ENCODE data around the gene AP3D1. TPM values are rescaled to one million over a fixed set of nuclear protein-coding genes. Genes with fewer than 3 reads are reported as not detected.
A peak's percentile ranks its signal among the peaks of the same experiment; 100 is the strongest.

Gene AP3D1
- total RNA-seq, 4 donors from 2014 or later = 101 to 189 (median 152) TPM

DNA sequence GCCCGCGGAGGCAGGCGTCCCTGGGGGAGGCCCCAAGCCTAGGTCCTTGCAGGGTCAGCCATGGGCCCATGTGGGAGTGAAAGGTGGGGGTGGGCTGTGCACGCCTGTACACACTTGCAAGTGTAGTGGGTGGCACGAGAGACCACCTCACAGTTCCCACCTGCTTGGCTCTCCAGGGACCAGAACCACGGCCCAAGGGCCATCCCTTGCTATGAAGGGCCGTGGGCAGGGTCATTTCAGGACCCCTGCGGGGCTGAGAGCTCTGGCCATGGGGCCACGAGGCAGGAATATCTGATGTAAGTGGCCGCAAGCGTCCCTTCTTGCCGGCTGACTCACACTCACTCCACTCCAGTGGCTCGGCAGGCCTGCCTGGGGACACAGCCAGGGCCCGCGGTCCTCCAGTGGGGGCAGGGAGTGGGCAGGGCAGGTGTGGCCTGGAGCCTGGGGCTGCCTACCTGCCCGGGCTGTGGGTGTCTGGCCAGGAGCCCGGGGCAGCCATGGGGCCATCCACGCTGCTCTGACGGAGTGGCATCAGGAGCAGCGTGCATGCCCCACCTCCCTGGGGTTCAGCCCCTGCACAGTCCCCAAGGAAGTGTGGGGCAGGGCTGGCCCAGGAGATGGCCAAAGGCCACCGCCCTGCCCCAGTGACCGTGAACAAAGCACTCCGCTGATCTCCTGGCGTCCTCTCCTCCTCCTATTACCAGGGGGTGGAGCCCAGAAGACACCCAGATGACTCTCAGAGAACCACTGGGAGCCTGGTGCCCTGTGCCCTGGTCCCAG is 91.8 kb downstream of the AP3D1 start:
- in situ Hi-C loops (cut with MboI; ENCODE audit: low pct_ligation_motif_present in 1 of 4, low pct_unique_long_range_greater_than_20kb in 1 of 4, low sequenced_read_pairs in 3 of 4) = no loop called here
- Histone ChIP-seq H3K36me3 (no peaks in the 10 kb centered on the region), H3K27ac (peak overlapping the region; percentile 96 to 100 (median 98)), H3K27me3 (no peaks in the 10 kb centered on the region), H3K4me1 (peaks cover 43 to 84% (median 56%) of the 10 kb centered on the region in 4 donors), H3K9me3 (no peaks in the 10 kb centered on the region), H3K4me3 (peak overlapping the region in 2 of 4 donors; percentile 77 to 78)
- 35% methylated on average over 19 of the region's 24 CpGs; no CpG with 5 or more reads in 1 of the 2 donors for WGBS, 2 donors (ENCODE audit: low coverage in 1 of 2)
- peak; percentile 65 to 79 (median 70) for TF ChIP-seq POLR2AphosphoS5 (IDR thresholded peaks at IDR 0.05)
- TF ChIP-seq, protein P1, sequence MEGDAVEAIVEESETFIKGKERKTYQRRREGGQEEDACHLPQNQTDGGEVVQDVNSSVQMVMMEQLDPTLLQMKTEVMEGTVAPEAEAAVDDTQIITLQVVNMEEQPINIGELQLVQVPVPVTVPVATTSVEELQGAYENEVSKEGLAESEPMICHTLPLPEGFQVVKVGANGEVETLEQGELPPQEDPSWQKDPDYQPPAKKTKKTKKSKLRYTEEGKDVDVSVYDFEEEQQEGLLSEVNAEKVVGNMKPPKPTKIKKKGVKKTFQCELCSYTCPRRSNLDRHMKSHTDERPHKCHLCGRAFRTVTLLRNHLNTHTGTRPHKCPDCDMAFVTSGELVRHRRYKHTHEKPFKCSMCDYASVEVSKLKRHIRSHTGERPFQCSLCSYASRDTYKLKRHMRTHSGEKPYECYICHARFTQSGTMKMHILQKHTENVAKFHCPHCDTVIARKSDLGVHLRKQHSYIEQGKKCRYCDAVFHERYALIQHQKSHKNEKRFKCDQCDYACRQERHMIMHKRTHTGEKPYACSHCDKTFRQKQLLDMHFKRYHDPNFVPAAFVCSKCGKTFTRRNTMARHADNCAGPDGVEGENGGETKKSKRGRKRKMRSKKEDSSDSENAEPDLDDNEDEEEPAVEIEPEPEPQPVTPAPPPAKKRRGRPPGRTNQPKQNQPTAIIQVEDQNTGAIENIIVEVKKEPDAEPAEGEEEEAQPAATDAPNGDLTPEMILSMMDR (IDR thresholded peaks at IDR 0.05) = no peak
- TF ChIP-seq POLR2A (IDR thresholded peaks at IDR 0.05) = peak; percentile 74
- no peak for TF ChIP-seq EP300 (IDR thresholded peaks at IDR 0.05; ENCODE audit: low read depth)
- intact Hi-C loops (cut with DNase I; ENCODE audit: low total_unique reads) = no loop called here
- peak; percentile 91 for DNase-seq

DNA sequence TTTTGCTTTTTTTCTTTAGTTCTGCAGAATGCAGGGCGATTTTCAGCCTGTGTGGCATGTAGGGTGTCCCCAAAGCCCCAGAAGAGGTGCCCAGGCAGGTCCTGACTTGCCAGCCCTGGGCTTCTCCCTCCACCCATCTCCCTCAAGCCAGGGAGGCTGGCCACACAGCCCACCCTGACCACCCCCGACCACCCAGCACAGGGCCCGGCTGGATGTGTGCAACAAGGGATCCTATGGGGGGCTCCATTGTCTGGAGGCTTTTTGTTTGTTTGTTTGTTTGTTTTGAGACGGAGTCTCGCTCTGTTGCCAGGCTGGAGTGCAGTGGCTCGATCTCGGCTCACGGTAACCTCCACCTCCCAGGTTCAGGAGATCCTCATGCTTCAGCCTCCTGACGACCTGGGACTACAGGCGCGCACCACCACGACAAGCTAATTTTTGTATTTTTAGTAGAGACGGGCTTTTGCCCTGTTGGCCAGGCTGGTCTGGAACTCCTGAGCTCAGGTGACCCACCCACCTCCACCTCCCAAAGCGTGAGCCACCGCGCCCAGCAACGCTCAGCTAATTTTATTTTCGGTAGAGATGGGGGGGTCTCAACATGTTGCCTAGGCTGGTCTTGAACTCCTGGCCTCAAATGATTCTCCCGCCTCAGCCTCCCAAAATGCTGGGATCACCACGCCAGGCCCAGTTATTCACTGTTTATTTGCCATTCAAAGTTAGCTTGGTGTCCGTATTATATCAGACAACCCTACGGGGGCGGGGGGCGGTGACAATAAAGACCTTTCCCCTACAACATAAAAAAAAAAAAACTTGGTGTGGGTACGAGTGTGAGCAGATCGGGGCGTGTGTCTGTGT is 92.6 kb downstream of the AP3D1 start:
- Histone ChIP-seq H3K27ac (peak overlapping the region; percentile 96 to 100 (median 98)), H3K36me3 (no peaks in the 10 kb centered on the region), H3K27me3 (no peaks in the 10 kb centered on the region), H3K9me3 (no peaks in the 10 kb centered on the region), H3K4me3 (no peak overlapping the region), H3K4me1 (peaks cover 47 to 82% (median 60%) of the 10 kb centered on the region in 4 donors)
- no peak for TF ChIP-seq POLR2AphosphoS5 (IDR thresholded peaks at IDR 0.05)
- TF ChIP-seq POLR2A (IDR thresholded peaks at IDR 0.05) = no peak
- TF ChIP-seq, protein P1 (IDR thresholded peaks at IDR 0.05) = no peak
- no peak for TF ChIP-seq EP300 (IDR thresholded peaks at IDR 0.05; ENCODE audit: low read depth)
- in situ Hi-C loops (cut with MboI; ENCODE audit: low pct_ligation_motif_present in 1 of 4, low pct_unique_long_range_greater_than_20kb in 1 of 4, low sequenced_read_pairs in 3 of 4) = no loop called here
- 65 to 81% methylated on average over 6 to 27 of the region's 27 CpGs for WGBS, 2 donors (ENCODE audit: low coverage in 1 of 2)
- intact Hi-C loops (cut with DNase I; ENCODE audit: low total_unique reads) = no loop called here
- DNase-seq = peak; percentile 12

DNA sequence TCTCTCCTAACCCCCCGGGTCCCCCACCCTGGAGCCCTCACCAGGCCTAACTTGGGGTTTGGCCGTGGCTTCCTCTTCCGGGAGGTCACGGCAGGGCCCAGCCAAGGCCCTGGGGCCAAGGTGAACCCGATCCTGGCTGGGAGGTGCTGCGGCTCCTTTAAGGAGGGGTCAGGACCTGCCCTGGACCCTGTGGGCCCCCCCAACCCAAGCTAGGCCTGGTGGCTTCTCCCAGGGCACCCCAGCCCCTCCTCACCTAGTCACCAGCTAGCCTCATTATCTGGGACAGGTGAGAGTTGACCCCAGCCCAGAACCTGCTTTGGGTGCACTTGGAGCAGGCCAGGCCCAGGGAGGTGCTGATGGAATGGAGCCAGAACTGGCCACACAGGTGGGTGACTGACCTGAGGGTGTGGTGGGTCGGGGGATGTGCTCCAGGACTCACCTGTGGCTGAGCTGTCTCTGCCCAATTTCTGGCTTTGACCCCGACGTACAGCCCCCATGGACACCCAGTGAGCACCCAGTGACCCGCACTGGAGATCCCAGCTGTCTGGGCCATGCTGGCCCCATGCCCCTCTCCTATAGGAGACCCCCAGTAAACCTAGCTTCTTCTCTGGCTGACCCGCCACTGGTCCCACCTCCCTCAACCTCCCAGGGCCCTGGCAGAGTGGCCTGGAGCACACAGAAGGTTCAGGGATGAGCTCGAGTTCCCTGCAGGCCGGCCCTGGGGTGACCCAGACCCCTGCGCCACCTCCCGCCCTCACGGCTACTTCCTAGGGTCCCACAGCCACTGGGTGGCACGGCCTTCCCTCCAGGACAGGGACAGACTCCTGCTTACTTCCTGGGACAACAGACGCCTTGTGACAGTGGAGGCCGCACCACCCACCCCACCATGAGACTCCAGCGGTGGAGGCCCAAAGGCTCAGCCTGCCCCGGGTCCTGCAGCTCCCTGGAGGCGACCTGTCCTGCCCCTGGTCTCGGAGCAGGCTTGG is 93.6 kb downstream of the AP3D1 start:
- intact Hi-C loops (cut with DNase I; ENCODE audit: low total_unique reads) = no loop called here
- H3K27me3 ChIP-seq = no peaks in the 10 kb centered on the region
- no peaks in the 10 kb centered on the region for H3K36me3 ChIP-seq
- H3K4me3 ChIP-seq = no peak overlapping the region
- no peak for TF ChIP-seq POLR2A (IDR thresholded peaks at IDR 0.05)
- TF ChIP-seq, protein P1 (IDR thresholded peaks at IDR 0.05) = no peak
- TF ChIP-seq EP300 (IDR thresholded peaks at IDR 0.05; ENCODE audit: low read depth) = no peak
- TF ChIP-seq POLR2AphosphoS5 (IDR thresholded peaks at IDR 0.05) = no peak
- peak overlapping the region; percentile 96 to 100 (median 98) for H3K27ac ChIP-seq
- H3K9me3 ChIP-seq = no peaks in the 10 kb centered on the region
- peaks cover 47 to 81% (median 61%) of the 10 kb centered on the region in 4 donors for H3K4me1 ChIP-seq
- DNase-seq = peak; percentile 10
- WGBS, 2 donors (ENCODE audit: low coverage in 1 of 2) = 83% methylated on average over 21 of the region's 23 CpGs; no CpG with 5 or more reads in 1 of the 2 donors
- in situ Hi-C loops (cut with MboI; ENCODE audit: low pct_ligation_motif_present in 1 of 4, low pct_unique_long_range_greater_than_20kb in 1 of 4, low sequenced_read_pairs in 3 of 4) = no loop called here

Data from transverse colon (tissue), 4 donors.